IMR-90 (cell line): Measurements from ENCODE around the gene KCNQ2. TPM values are rescaled to one million over a fixed set of nuclear protein-coding genes. Genes with fewer than 3 reads are reported as not detected.
A peak's percentile ranks its signal among the peaks of the same experiment; 100 is the strongest.

ENCODE experiments used
- ATAC-seq: fragments of 200-7000 bp; cut with Tn5 transposase; 2 replicates; pipeline ENCODE4 v1.9.1; 2020; ENCODE audit warnings: low read depth, mild to moderate bottlenecking, moderate library complexity
- BruUV-seq: library from RNA; stranded (reverse); fragments of 400-500 nt; replicated peaks from 2 replicates; lab custom pipeline; 2021; lab: Mats Ljungman, UMichigan
- CTCF ChIA-PET: fragments of 300-600 bp; formaldehyde crosslinking; extraction: SDS; loops from one replicate; lab custom pipeline; 2021; ENCODE audit warnings: antibody characterized with exemption; lab: Yijun Ruan, JAX
- POLR2A ChIA-PET: fragments of 300-600 bp; sonication (Branson Sonifier 250); formaldehyde crosslinking; loops from one replicate; lab custom pipeline; 2022; ENCODE audit warnings: antibody characterized with exemption; ENCODE audit not compliant: unreplicated experiment; lab: Charles Lee
- DNase-seq: peaks from one replicate; pipeline ENCODE4 v3.0.0; 2013
- H2AFZ ChIP-seq: replicated peaks from 2 replicates; pipeline ENCODE3; 2013; ENCODE audit warnings: low read length, mild to moderate bottlenecking; ENCODE audit not compliant: poor library complexity
- H2AK5ac ChIP-seq: 2 replicates; pipeline ENCODE4 v1.6.1; 2013; ENCODE audit warnings: low read depth, low read length, inconsistent platforms
- H2AK9ac ChIP-seq: replicated peaks from 2 replicates; pipeline ENCODE3; 2013; ENCODE audit warnings: mild to moderate bottlenecking, low read depth, low read length, moderate library complexity; ENCODE audit not compliant: poor library complexity
- H2BK120ac ChIP-seq: 2 replicates; pipeline ENCODE4 v1.6.1; 2013; ENCODE audit warnings: low read depth, low read length, inconsistent platforms
- H2BK15ac ChIP-seq: 3 replicates; pipeline ENCODE4 v1.6.1; 2013; ENCODE audit warnings: low read depth, low read length, inconsistent platforms
- H2BK20ac ChIP-seq: 2 replicates; pipeline ENCODE4 v1.6.1; 2013; ENCODE audit warnings: low read depth, mild to moderate bottlenecking, inconsistent platforms, low read length, moderate library complexity
- H2BK5ac ChIP-seq: 2 replicates; pipeline ENCODE4 v1.6.1; 2013; ENCODE audit warnings: mild to moderate bottlenecking, low read depth, low read length, inconsistent platforms; ENCODE audit not compliant: poor library complexity, severe bottlenecking
- H3K14ac ChIP-seq: replicated peaks from 2 replicates; pipeline ENCODE4 v1.6.1; 2013; ENCODE audit warnings: low read depth, low read length, inconsistent platforms
- H3K18ac ChIP-seq: 2 replicates; pipeline ENCODE4 v1.6.1; 2013; ENCODE audit warnings: low read depth, low read length, control low read depth
- H3K23ac ChIP-seq: 2 replicates; pipeline ENCODE4 v1.6.1; 2013; ENCODE audit warnings: low read depth, low read length, inconsistent platforms
- H3K27ac ChIP-seq: 2 replicates; pipeline ENCODE4 v1.5.1; 2013; ENCODE audit warnings: mild to moderate bottlenecking, control low read depth, low read length; ENCODE audit not compliant: insufficient read depth
- H3K27me3 ChIP-seq: 2 replicates; pipeline ENCODE4 v1.6.1; 2013; ENCODE audit warnings: low read length; ENCODE audit not compliant: control insufficient read depth, insufficient read depth
- H3K36me3 ChIP-seq: 2 replicates; pipeline ENCODE4 v1.6.1; 2013; ENCODE audit warnings: low read length, mixed read lengths; ENCODE audit not compliant: control insufficient read depth, insufficient read depth
- H3K4ac ChIP-seq: 2 replicates; pipeline ENCODE4 v1.6.1; 2013; ENCODE audit warnings: low read depth, low read length, inconsistent platforms
- H3K4me1 ChIP-seq: 2 replicates; pipeline ENCODE4 v1.6.1; 2013; ENCODE audit warnings: low read length, mixed read lengths; ENCODE audit not compliant: control insufficient read depth, insufficient read depth
- H3K4me2 ChIP-seq: 2 replicates; pipeline ENCODE4 v1.6.1; 2013; ENCODE audit warnings: low read depth, mild to moderate bottlenecking, control low read depth, low read length, moderate library complexity
- H3K4me3 ChIP-seq: 2 replicates; pipeline ENCODE4 v1.5.1; 2013; ENCODE audit warnings: low read depth, mild to moderate bottlenecking, control low read depth, low read length, moderate library complexity; ENCODE audit not compliant: insufficient read depth
- H3K56ac ChIP-seq: 2 replicates; pipeline ENCODE4 v1.6.1; 2013; ENCODE audit warnings: low read length, inconsistent platforms; ENCODE audit not compliant: insufficient read depth; ENCODE audit errors: extremely low read depth
- H3K79me1 ChIP-seq, 2 experiments: 2 replicates each; pipeline ENCODE4 v1.6.1; 2013; ENCODE audit warnings: low read length in 2 of 2, inconsistent platforms in 1 of 2, low read depth in 1 of 2
- H3K9ac ChIP-seq: 2 replicates; pipeline ENCODE4 v1.6.1; 2013; ENCODE audit warnings: low read depth, low read length, control low read depth
- H3K9me1 ChIP-seq: 2 replicates; pipeline ENCODE4 v1.6.1; 2013; ENCODE audit warnings: low read length, inconsistent platforms; ENCODE audit not compliant: insufficient read depth
- H3K9me3 ChIP-seq: 2 replicates; pipeline ENCODE4 v1.6.1; 2013; ENCODE audit warnings: low read length; ENCODE audit not compliant: control insufficient read depth, insufficient read depth
- H4K20me1 ChIP-seq: 2 replicates; pipeline ENCODE4 v1.6.1; 2013; ENCODE audit warnings: low read length, inconsistent platforms; ENCODE audit not compliant: insufficient read depth
- H4K5ac ChIP-seq: 2 replicates; pipeline ENCODE4 v1.6.1; 2013; ENCODE audit warnings: mild to moderate bottlenecking, low read depth, low read length, control low read depth
- H4K8ac ChIP-seq, 2 experiments: 2 replicates each; pipeline ENCODE4 v1.6.1; 2013; ENCODE audit warnings: low read depth in 2 of 2, low read length in 2 of 2, control low read depth in 1 of 2, inconsistent platforms in 1 of 2
- H4K91ac ChIP-seq: 2 replicates; pipeline ENCODE4 v1.6.1; 2013; ENCODE audit warnings: low read depth, low read length, inconsistent platforms; ENCODE audit not compliant: insufficient read depth
- CHD1 ChIP-seq: IDR thresholded peaks from 2 replicates; pipeline ENCODE4 v1.6.1; 2012; ENCODE audit warnings: low read depth, low read length, improper control_type of control experiment
- FOS ChIP-seq: fragments of 150-350 bp; IDR thresholded peaks from 2 replicates; pipeline ENCODE4 v1.6.1; 2016; ENCODE audit warnings: low read depth, low read length
- MAZ ChIP-seq: IDR thresholded peaks from 2 replicates; pipeline ENCODE4 v1.6.1; 2012; ENCODE audit warnings: low read depth, mild to moderate bottlenecking, low read length, improper control_type of control experiment, moderate library complexity, borderline replicate concordance
- POLR2A ChIP-seq: IDR thresholded peaks from 2 replicates; pipeline ENCODE4 v1.6.1; 2012; ENCODE audit warnings: mild to moderate bottlenecking, low read depth, low read length
- RAD21 ChIP-seq: IDR thresholded peaks from 2 replicates; pipeline ENCODE4 v1.6.1; 2012; ENCODE audit warnings: low read length, improper control_type of control experiment
- RFX5 ChIP-seq: IDR thresholded peaks from 2 replicates; pipeline ENCODE4 v1.8.0; 2012; ENCODE audit warnings: low read depth, mild to moderate bottlenecking, low read length, moderate library complexity
- USF2 ChIP-seq: fragments of 150-350 bp; IDR thresholded peaks from 2 replicates; pipeline ENCODE4 v1.6.1; 2017; ENCODE audit warnings: mild to moderate bottlenecking, antibody characterized with exemption, low read length, low read depth
- WGBS, 2 experiments: methylation state at CpG; one replicate each; pipeline versions ENCODE4 v1.1.5 to v1.1.7; 2013; ENCODE audit warnings: missing lambda C conversion rate in 2 of 2; ENCODE audit not compliant: insufficient read length in 1 of 2; ENCODE audit errors: extremely low coverage in 2 of 2; 5-methylcytosine and 5-hydroxymethylcytosine counted together
- dilution Hi-C: fragments of 300-500 bp; cut with HindIII; formaldehyde crosslinking; loops from one replicate; pipeline ENCODE4 v1.14.3; 2018; ENCODE audit warnings: low sequenced_read_pairs; ENCODE audit not compliant: unreplicated experiment
- in situ Hi-C: fragments of 300-500 bp; cut with MboI; formaldehyde crosslinking; loops from 3 replicates; pipeline ENCODE4 v1.14.3; 2019; ENCODE audit warnings: low sequenced_read_pairs, inconsistent platforms, mixed read lengths
- intact Hi-C: fragments of 100-400 bp; cut with micrococcal nuclease; formaldehyde crosslinking; loops from 2 replicates; pipeline ENCODE4 v1.10.0; 2022
- polyA plus RNA-seq, 3 experiments: library from polyadenylated mRNA; depleted of rRNA; stranded (reverse); fragments of >200 nt; gene quantifications; 2 replicates each; pipeline ENCODE4 v1.2.3, GENCODE V29; 2012; ENCODE audit warnings: low replicate concordance in 1 of 3
- total RNA-seq: library from RNA; depleted of rRNA; stranded (reverse); fragments of >200 nt; gene quantifications from 2 replicates; pipeline ENCODE4 v1.2.3, GENCODE V29; 2012

Gene KCNQ2
- total and polyA plus RNA-seq, 2 of the 4 experiments (the other 2 are of a cell fraction) = 0.02 TPM; not detected in 1

DNA sequence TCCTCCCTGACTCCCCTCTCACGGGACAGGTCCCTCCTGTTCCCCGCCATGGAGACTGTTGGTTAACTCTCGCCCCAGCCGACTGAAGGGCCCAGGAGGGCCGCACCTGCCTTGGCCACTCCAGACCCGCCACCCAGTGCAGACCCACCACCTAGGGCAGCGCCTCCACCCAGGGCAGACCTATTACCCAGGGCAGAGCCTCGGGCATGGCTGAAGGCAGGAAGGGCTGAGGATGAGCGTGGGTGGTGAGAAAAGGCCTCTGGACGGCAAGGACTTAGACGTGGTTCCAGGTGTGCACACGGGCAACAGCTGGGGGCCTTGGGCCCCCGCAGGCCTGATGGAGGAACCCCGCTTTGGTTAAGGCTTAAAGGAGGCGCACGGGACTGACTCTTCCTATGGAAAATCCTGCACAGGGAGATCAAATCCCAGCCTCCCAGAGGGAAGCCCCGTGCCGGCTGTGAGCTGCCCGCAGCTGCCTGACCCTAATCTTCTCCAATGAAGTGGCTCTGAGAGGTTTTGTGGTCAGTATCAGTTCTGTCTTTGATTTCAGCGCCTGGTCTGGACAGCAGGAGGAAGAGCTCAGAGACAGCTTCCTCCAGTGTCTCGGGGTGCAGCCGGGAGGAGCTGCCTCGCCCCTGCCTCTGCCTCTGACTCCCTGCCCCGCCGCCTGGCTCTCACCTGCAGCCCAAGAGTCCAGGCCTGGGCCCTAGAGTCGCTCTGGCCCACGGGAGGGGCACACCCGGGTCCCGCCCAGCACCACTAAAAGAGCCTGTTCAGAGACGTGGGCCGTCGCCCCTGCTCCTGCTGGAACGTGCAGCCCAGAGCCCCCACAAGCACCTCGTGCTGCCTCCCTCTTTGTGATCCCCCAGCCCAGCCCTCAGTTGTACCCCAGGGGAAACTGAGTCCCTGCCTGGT, 99.2 kb downstream of the KCNQ2 start:
- dilution Hi-C loops (no loop called here), in situ Hi-C loops (no loop called here), intact Hi-C loops (no loop called here)
- no peaks in the 10 kb centered on the region for H3K36me3 ChIP-seq
- no peak overlapping the region for H4K8ac ChIP-seq
- H2BK15ac ChIP-seq = no peak overlapping the region
- no peak overlapping the region for H2BK5ac ChIP-seq
- H3K4ac ChIP-seq = no peak overlapping the region
- H3K9me1 ChIP-seq = no peaks in the 10 kb centered on the region
- no peak overlapping the region for H2AK5ac ChIP-seq
- H3K4me2 ChIP-seq = no peak overlapping the region
- H3K4me3 ChIP-seq = no peak overlapping the region
- H2BK120ac ChIP-seq = no peak overlapping the region
- H3K27me3 ChIP-seq = peaks cover 69% of the 10 kb centered on the region
- no peak overlapping the region for H3K23ac ChIP-seq
- WGBS, 2 experiments = 26% methylated on average over 18 of the region's 34 CpGs; no CpG with 5 or more reads in 1 of the 2 experiments
- TF ChIP-seq USF2 (no peak), CHD1 (no peak), POLR2A (no peak), FOS (no peak), RAD21 (no peak), RFX5 (no peak), MAZ (no peak)
- H2AK9ac ChIP-seq = peak overlapping the region; percentile 42
- BruUV-seq = no TSS peak
- no peaks in the 10 kb centered on the region for H3K79me1 ChIP-seq
- H3K4me1 ChIP-seq = no peaks in the 10 kb centered on the region
- DNase-seq (no peak), ATAC-seq (no peak)
- H3K56ac ChIP-seq = no peak overlapping the region
- H3K9me3 ChIP-seq = no peaks in the 10 kb centered on the region
- no peak overlapping the region for H2AFZ ChIP-seq
- H3K18ac ChIP-seq = no peak overlapping the region
- ChIA-PET POLR2A (no interaction called here), CTCF (no interaction called here)
- no peak overlapping the region for H3K27ac ChIP-seq
- H3K14ac ChIP-seq = no peak overlapping the region
- H2BK20ac ChIP-seq = no peak overlapping the region
- peaks cover 4% of the 10 kb centered on the region; the same call in 1 of the 2 replicates for H4K20me1 ChIP-seq
- H4K5ac ChIP-seq = no peak overlapping the region
- no peak overlapping the region for H3K9ac ChIP-seq
- no peak overlapping the region for H4K91ac ChIP-seq
